Measurements from ENCODE around the gene ATP9A. TPM values are rescaled to one million over a fixed set of nuclear protein-coding genes. Genes with fewer than 3 reads are reported as not detected.

Gene ATP9A
- total and polyA plus RNA-seq, 2 donors (not counting 1 experiment from before 2014, with no cell fraction given) = 23.3 to 96.3 TPM

- Histone ChIP-seq H3K27ac (ENCODE audit: insufficient read depth, low read length) (peak overlapping the region; percentile 8), H3K36me3 (ENCODE audit: control insufficient read depth, insufficient read depth, low read length) (no peaks in the 10 kb centered on the region), H3K9ac (ENCODE audit: insufficient read depth, low read length) (peak overlapping the region; percentile 1), H2AFZ (ENCODE audit: low read length) (no peak overlapping the region), H3K4me1 (ENCODE audit: control insufficient read depth, extremely low read depth, insufficient read depth, low read length) (peaks cover 14% of the 10 kb centered on the region), H3K4me2 (ENCODE audit: extremely low read depth, insufficient read depth, low read length) (peak overlapping the region; percentile 61), H4K20me1 (ENCODE audit: control insufficient read depth, extremely low read depth, insufficient read depth, low read length) (no peaks in the 10 kb centered on the region), H3K4me3 (replicated peaks in 1 of 4; ENCODE audit: control extremely low read depth in 1 of 4, insufficient read depth in 1 of 4, low read depth in 3 of 4, low read length in 4 of 4) (peak overlapping the region; percentile 25 to 56 (median 42)), H3K79me2 (ENCODE audit: control insufficient read depth, insufficient read depth, low read length) (no peaks in the 10 kb centered on the region), H3K27me3 (ENCODE audit: control insufficient read depth, insufficient read depth, low read length) (peaks cover 3% of the 10 kb centered on the region), H3K9me3 (ENCODE audit: control insufficient read depth, insufficient read depth, low read depth, low read length) (no peaks in the 10 kb centered on the region)
- TF ChIP-seq CTCF (conservative IDR thresholded peaks at IDR 0.05 in 1 of 2, IDR thresholded peaks at IDR 0.05 in 1 of 2; ENCODE audit: low read depth in 1 of 2, low read length in 2 of 2) = no peak
- no peak for TF ChIP-seq EZH2 (IDR thresholded peaks at IDR 0.05; ENCODE audit: low read length, missing control alignments)
- DNase-seq (ENCODE audit: low read depth in 2 of 2) = peak in 1 of 2 donors; percentile 36
Measured at GRCh38 chr20:51560550-51561307, 207.5 kb downstream of the ATP9A start.

GRCh38 chr20:51560042-51560441, 208.1 kb downstream of the ATP9A start:
- Histone ChIP-seq H3K36me3 (ENCODE audit: control insufficient read depth, insufficient read depth, low read length) (no peaks in the 10 kb centered on the region), H2AFZ (ENCODE audit: low read length) (no peak overlapping the region), H3K4me2 (ENCODE audit: extremely low read depth, insufficient read depth, low read length) (no peak overlapping the region), H3K27ac (ENCODE audit: insufficient read depth, low read length) (no peak overlapping the region), H3K4me3 (replicated peaks in 1 of 4; ENCODE audit: control extremely low read depth in 1 of 4, insufficient read depth in 1 of 4, low read depth in 3 of 4, low read length in 4 of 4) (no peak overlapping the region), H3K9me3 (ENCODE audit: control insufficient read depth, insufficient read depth, low read depth, low read length) (no peaks in the 10 kb centered on the region), H3K4me1 (ENCODE audit: control insufficient read depth, extremely low read depth, insufficient read depth, low read length) (peaks cover 14% of the 10 kb centered on the region), H4K20me1 (ENCODE audit: control insufficient read depth, extremely low read depth, insufficient read depth, low read length) (no peaks in the 10 kb centered on the region), H3K27me3 (ENCODE audit: control insufficient read depth, insufficient read depth, low read length) (peaks cover 3% of the 10 kb centered on the region), H3K79me2 (ENCODE audit: control insufficient read depth, insufficient read depth, low read length) (no peaks in the 10 kb centered on the region), H3K9ac (ENCODE audit: insufficient read depth, low read length) (no peak overlapping the region)
- DNase-seq (ENCODE audit: low read depth in 2 of 2) = no peak
- no peak for TF ChIP-seq CTCF (conservative IDR thresholded peaks at IDR 0.05 in 1 of 2, IDR thresholded peaks at IDR 0.05 in 1 of 2; ENCODE audit: low read depth in 1 of 2, low read length in 2 of 2)
- TF ChIP-seq EZH2 (IDR thresholded peaks at IDR 0.05; ENCODE audit: low read length, missing control alignments) = no peak

GRCh38 chr20:51554538-51555165, 213.5 kb downstream of the ATP9A start:
- H3K79me2 ChIP-seq (ENCODE audit: control insufficient read depth, insufficient read depth, low read length) = no peaks in the 10 kb centered on the region
- H3K4me2 ChIP-seq (ENCODE audit: extremely low read depth, insufficient read depth, low read length) = no peak overlapping the region
- TF ChIP-seq CTCF (conservative IDR thresholded peaks at IDR 0.05 in 1 of 2, IDR thresholded peaks at IDR 0.05 in 1 of 2; ENCODE audit: low read depth in 1 of 2, low read length in 2 of 2) = no peak
- no peak for TF ChIP-seq EZH2 (IDR thresholded peaks at IDR 0.05; ENCODE audit: low read length, missing control alignments)
- H3K27me3 ChIP-seq (ENCODE audit: control insufficient read depth, insufficient read depth, low read length) = no peaks in the 10 kb centered on the region
- no peaks in the 10 kb centered on the region for H3K9me3 ChIP-seq (ENCODE audit: control insufficient read depth, insufficient read depth, low read depth, low read length)
- no peak overlapping the region for H2AFZ ChIP-seq (ENCODE audit: low read length)
- H3K9ac ChIP-seq (ENCODE audit: insufficient read depth, low read length) = no peak overlapping the region
- H4K20me1 ChIP-seq (ENCODE audit: control insufficient read depth, extremely low read depth, insufficient read depth, low read length) = no peaks in the 10 kb centered on the region
- H3K27ac ChIP-seq (ENCODE audit: insufficient read depth, low read length) = peak overlapping the region; percentile 30
- peak; percentile 39 to 82 for DNase-seq (ENCODE audit: low read depth in 2 of 2)
- no peak overlapping the region for H3K4me3 ChIP-seq (replicated peaks in 1 of 4; ENCODE audit: control extremely low read depth in 1 of 4, insufficient read depth in 1 of 4, low read depth in 3 of 4, low read length in 4 of 4)
- no peaks in the 10 kb centered on the region for H3K36me3 ChIP-seq (ENCODE audit: control insufficient read depth, insufficient read depth, low read length)
- no peaks in the 10 kb centered on the region for H3K4me1 ChIP-seq (ENCODE audit: control insufficient read depth, extremely low read depth, insufficient read depth, low read length)
